HG03442 (cell line): Measurements from ENCODE around the gene IFITM10.

Experiments used
- ATAC-seq: cut with Tn5 transposase; IDR thresholded peaks from one replicate; pipeline ENCODE4 v1.9.1; 2021; ENCODE audit warnings: mild to moderate bottlenecking, moderate library complexity; ENCODE audit not compliant: unreplicated experiment

Gene IFITM10

GRCh38 chr11:1742371-1742770 is 8.0 kb downstream of the IFITM10 start:
- no peak for ATAC-seq

GRCh38 chr11:1741741-1742140 is 8.7 kb downstream of the IFITM10 start:
- no peak for ATAC-seq

- no peak for ATAC-seq
Observed at GRCh38 chr11:1740786-1741530, 9.4 kb downstream of the IFITM10 start.

- no peak for ATAC-seq
Observed at GRCh38 chr11:1739576-1739975, 10.8 kb downstream of the IFITM10 start.

GRCh38 chr11:1738380-1738779 is 12.0 kb downstream of the IFITM10 start:
- no peak for ATAC-seq

- ATAC-seq, result no peak
Observed at GRCh38 chr11:1737080-1737757, 13.2 kb downstream of the IFITM10 start.

GRCh38 chr11:1736447-1736992 is 13.9 kb downstream of the IFITM10 start:
- no peak for ATAC-seq

GRCh38 chr11:1735271-1735670 is 15.1 kb downstream of the IFITM10 start:
- ATAC-seq, result no peak

- no peak for ATAC-seq
Observed at GRCh38 chr11:1734641-1735081, 15.7 kb downstream of the IFITM10 start.

- no peak for ATAC-seq
Observed at GRCh38 chr11:1733716-1734640, 16.4 kb downstream of the IFITM10 start.

- ATAC-seq, result no peak
Observed at GRCh38 chr11:1733009-1733715, 17.2 kb downstream of the IFITM10 start.

- ATAC-seq, result no peak
Observed at GRCh38 chr11:1732418-1733008, 17.9 kb downstream of the IFITM10 start.

- ATAC-seq, result no peak
Observed at GRCh38 chr11:1731451-1732059, 18.8 kb downstream of the IFITM10 start.

- no peak for ATAC-seq
Observed at GRCh38 chr11:1730059-1730629, 20.3 kb downstream of the IFITM10 start.

- ATAC-seq, result no peak
Observed at GRCh38 chr11:1729692-1730011, 20.7 kb downstream of the IFITM10 start.

GRCh38 chr11:1728931-1729691 is 21.3 kb downstream of the IFITM10 start:
- no peak for ATAC-seq

GRCh38 chr11:1728301-1728700 is 22.1 kb downstream of the IFITM10 start:
- ATAC-seq, result no peak

GRCh38 chr11:1727861-1728260 is 22.5 kb downstream of the IFITM10 start:
- no peak for ATAC-seq
